IPS-11a (cell line): ENCODE measurements around the gene S100PBP.
"Not testable (repeated sequence)": the region's sequence is repeated elsewhere in the genome, so short reads cannot be mapped to it uniquely, and the experiment has no call there.

ENCODE experiments used
- H3K4me3 ChIP-seq: one replicate; pipeline ENCODE4 v1.5.1; 2013; ENCODE audit warnings: low read depth, low read length, control low read depth

Gene S100PBP

GRCh38 chr1:32784817-32785216 lies 32.6 kb upstream of the S100PBP start:
- no peak overlapping the region for H3K4me3 ChIP-seq

GRCh38 chr1:32786856-32787255 lies 30.6 kb upstream of the S100PBP start:
- no peak overlapping the region for H3K4me3 ChIP-seq

- H3K4me3 ChIP-seq, result not testable (repeated sequence)
Observed at GRCh38 chr1:32789356-32789755, 28.1 kb upstream of the S100PBP start.

GRCh38 chr1:32791881-32792280 lies 25.6 kb upstream of the S100PBP start:
- H3K4me3 ChIP-seq, result no peak overlapping the region

GRCh38 chr1:32795763-32796162 lies 21.7 kb upstream of the S100PBP start:
- not testable (repeated sequence) for H3K4me3 ChIP-seq

- H3K4me3 ChIP-seq, result no peak overlapping the region
Observed at GRCh38 chr1:32797456-32797855, 20.0 kb upstream of the S100PBP start.

- H3K4me3 ChIP-seq, result no peak overlapping the region
Observed at GRCh38 chr1:32798191-32798590, 19.3 kb upstream of the S100PBP start.

- H3K4me3 ChIP-seq, result no peak overlapping the region
Observed at GRCh38 chr1:32798679-32799416, 18.6 kb upstream of the S100PBP start.

GRCh38 chr1:32801096-32801715 lies 16.2 kb upstream of the S100PBP start:
- H3K4me3 ChIP-seq, result no peak overlapping the region

- H3K4me3 ChIP-seq, result not testable (repeated sequence)
Observed at GRCh38 chr1:32804460-32804859, 13.0 kb upstream of the S100PBP start.

- no peak overlapping the region for H3K4me3 ChIP-seq
Observed at GRCh38 chr1:32806290-32806689, 11.2 kb upstream of the S100PBP start.

- H3K4me3 ChIP-seq, result no peak overlapping the region
Observed at GRCh38 chr1:32806910-32807523, 10.4 kb upstream of the S100PBP start.

- H3K4me3 ChIP-seq, result no peak overlapping the region
Observed at GRCh38 chr1:32808580-32808979, 8.9 kb upstream of the S100PBP start.

- no peak overlapping the region for H3K4me3 ChIP-seq
Observed at GRCh38 chr1:32810358-32810757, 7.1 kb upstream of the S100PBP start.

GRCh38 chr1:32811265-32811664 lies 6.2 kb upstream of the S100PBP start:
- H3K4me3 ChIP-seq, result no peak overlapping the region

GRCh38 chr1:32811917-32812316 lies 5.5 kb upstream of the S100PBP start:
- no peak overlapping the region for H3K4me3 ChIP-seq

GRCh38 chr1:32813941-32814739 lies 3.3 kb upstream of the S100PBP start:
- H3K4me3 ChIP-seq, result no peak overlapping the region

- peak overlapping the region; percentile 99 for H3K4me3 ChIP-seq
Observed at GRCh38 chr1:32816676-32817158, 736 bp upstream of the S100PBP start.

- H3K4me3 ChIP-seq, result peak overlapping the region; percentile 88
Observed at GRCh38 chr1:32817815-32818786, 648 bp downstream of the S100PBP start.
